GM12873 (cell line): ENCODE results near the gene IL11RA.

Experiments used
- TF ChIP-seq, protein P1 (sequence below): IDR thresholded peaks from 2 replicates; pipeline ENCODE4 v1.5.1; 2012; ENCODE audit warnings: low read depth, mild to moderate bottlenecking, moderate library complexity, low read length, control low read depth; ENCODE audit not compliant: insufficient read depth; ENCODE audit errors: missing control alignments

The IL11RA gene

DNA sequence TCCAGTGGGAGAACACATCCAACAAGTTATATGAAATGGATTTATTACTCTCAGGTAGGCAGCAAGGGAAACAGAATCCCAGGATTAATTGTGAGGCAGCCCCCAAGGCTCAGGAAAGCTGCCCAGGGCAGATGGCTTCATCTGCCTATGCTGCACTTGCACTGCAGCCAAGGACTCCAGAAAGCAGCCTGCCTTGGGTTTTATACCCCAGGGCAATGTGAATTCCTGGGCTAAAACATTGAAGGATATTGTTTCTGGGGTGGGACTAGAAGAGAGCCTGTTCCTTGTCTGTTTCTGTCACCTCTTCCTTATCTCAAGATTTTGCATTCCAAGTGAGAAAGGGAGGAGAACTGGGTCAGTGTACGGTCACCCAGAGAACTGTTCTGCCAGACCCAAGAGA is 19.3 kb downstream of the IL11RA start:
- TF ChIP-seq, protein P1, sequence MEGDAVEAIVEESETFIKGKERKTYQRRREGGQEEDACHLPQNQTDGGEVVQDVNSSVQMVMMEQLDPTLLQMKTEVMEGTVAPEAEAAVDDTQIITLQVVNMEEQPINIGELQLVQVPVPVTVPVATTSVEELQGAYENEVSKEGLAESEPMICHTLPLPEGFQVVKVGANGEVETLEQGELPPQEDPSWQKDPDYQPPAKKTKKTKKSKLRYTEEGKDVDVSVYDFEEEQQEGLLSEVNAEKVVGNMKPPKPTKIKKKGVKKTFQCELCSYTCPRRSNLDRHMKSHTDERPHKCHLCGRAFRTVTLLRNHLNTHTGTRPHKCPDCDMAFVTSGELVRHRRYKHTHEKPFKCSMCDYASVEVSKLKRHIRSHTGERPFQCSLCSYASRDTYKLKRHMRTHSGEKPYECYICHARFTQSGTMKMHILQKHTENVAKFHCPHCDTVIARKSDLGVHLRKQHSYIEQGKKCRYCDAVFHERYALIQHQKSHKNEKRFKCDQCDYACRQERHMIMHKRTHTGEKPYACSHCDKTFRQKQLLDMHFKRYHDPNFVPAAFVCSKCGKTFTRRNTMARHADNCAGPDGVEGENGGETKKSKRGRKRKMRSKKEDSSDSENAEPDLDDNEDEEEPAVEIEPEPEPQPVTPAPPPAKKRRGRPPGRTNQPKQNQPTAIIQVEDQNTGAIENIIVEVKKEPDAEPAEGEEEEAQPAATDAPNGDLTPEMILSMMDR = no peak

DNA sequence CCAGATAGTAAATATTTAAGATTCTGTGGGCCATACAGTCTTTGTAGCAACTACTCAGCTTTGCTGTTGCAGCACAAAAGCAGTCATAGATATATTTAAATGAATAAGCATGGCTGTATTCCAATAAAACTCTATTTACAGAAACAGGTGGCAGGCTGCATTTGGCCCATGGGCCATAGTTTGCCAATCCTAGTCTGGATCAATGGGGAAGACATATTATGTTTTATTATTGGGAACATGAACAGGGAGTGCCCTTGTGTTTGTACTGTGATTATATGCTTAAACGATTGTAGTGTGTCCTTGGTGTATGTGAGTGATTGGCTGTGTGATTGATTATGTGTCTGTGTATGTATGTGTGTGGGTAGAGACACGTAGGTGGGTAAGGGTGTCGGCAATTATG is 22.5 kb downstream of the IL11RA start:
- TF ChIP-seq, protein P1 = no peak

DNA sequence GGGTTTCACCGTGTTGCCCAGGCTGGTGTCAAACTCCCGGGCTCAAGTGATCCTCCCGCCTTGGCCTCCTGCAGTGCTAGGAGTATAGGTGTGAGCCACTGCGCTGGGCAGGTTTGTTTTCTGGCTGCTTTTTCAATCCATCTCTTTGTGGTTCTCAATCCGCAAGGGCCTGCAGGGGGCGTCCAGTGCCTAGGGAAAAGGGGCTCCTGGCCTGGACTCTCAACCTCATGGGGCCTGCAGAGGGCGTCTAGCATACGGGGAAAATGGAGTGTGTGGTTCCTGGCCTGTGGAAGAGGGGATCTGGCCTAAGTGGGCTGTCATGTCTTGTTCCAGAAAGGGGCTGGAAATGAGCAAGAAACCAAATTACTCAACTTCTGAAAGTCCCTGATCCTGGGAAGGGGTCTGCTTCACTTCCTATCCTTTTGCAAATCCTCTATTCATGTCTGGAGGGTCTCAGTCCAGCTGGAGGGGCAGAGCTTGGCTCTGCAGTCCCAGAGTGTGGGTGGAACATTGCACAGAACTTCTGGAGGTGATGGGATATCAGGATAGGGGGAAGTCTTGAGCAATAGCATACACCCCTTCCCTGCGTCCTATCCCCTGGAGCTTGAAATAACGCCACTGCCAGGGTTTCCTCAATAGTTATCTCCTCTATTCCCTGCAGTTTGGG is 23.2 kb downstream of the IL11RA start:
- TF ChIP-seq, protein P1 = peak; percentile 81

DNA sequence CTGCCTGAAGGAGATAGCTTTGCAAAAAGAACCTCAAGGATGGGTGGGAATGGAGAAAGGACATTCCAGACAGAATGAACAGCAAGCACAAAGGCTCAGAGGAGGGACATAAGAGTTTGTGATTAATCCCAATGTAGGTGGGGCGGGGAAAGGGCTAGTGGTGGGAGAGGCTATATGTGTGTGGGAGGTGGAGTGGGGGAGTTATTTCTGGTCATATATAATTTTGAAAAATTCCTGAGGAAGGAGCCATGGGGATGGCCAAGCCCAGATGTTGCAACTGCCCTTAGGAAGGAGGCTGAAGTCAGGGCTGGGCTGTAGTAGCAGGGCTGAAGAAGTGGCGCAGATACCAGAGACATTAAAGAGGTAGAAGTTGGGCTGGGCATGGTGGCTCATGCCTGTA is 23.9 kb downstream of the IL11RA start:
- TF ChIP-seq, protein P1 = no peak

DNA sequence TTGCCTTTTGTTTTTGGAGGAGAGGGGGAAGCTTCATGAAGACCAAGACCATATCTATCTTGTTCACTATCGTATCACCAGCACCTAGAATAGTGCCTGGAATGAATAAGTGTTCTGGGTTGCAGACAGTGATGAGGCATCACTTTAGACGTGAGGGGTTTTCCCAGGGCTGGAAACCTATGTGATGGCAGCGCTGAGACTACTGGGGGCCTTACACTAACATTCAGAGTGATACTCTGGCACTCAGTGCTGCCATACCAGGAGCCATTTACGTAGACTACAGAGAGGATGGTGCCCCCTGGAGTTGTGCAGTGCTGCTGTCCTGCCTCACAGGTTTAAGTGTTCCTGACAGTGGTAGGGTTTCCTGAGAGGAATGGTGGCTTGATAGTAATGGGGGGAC is 32.2 kb downstream of the IL11RA start:
- TF ChIP-seq, protein P1 = peak; percentile 2

DNA sequence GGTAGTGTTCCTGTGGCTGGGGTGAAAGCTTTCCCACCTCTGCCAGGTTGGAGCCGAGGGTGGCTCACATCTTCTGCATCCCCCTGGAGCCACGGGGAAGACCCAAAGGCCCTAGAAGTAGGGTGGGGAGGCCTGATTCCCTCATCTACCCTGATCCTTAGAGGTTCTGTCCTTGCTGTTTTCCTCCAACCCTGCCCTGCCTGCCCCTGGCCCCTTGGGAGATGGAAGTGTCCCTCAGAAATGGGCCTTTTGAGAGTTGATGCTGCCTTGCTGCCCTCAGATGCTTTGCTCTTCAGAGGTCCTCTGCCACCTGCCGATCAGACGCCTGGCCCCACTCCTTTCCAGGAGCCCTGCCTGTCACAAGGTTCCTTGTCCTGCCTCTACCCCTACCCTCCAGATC is 32.8 kb downstream of the IL11RA start:
- TF ChIP-seq, protein P1 = no peak

DNA sequence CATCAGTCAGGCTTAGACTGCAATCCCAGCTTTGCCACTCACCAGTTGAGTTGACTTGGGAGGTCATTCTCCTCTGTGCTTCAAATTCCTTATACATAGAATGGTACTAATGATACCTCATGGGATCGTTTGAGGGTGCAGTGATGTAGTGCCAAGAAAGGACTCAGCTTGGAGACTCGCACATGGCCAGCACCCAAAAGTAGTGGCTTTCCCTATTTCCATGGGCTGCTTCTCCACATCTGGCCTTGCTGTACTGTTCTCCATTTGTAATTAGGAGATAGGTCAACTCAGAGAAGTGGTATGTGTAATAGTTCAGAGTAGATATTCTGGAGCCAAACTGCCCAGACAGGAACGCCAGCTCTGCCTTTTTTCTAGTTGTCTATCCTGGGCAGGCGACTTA is 33.6 kb downstream of the IL11RA start:
- TF ChIP-seq, protein P1 = no peak
